ENCODE data around the gene GMDS. TPM values are rescaled to one million over a fixed set of nuclear protein-coding genes. Genes with fewer than 3 reads are reported as not detected.
A peak's percentile ranks its signal among the peaks of the same experiment; 100 is the strongest.

GMDS gene
- total and polyA plus RNA-seq, 2 experiments from 2014 or later: 6.3 to 17.7 TPM

DNA sequence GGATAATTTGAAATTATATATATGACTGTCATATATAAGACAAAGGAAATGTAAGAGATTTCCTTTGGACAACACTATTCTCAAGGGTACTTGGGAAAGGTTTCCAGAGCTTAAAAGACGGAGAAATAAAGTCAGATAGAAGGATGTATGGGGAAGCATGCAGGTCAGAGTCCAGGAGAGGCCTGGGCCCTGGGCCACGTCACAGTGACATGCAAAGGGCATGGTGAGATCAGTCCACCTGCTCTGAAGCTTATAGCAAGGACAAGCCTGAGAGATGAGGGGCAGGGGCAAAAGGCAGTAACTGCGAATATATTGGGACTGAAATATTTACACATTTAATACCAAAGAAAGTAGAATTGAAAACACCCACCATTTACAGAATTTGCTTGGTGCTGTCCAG, 24.6 kb upstream of the GMDS start:
- Histone ChIP-seq H3K4me1 (ENCODE audit: low read depth) (no peaks in the 10 kb centered on the region), H3K36me3 (no peaks in the 10 kb centered on the region), H3K27ac (no peak overlapping the region), H3K27me3 (no peaks in the 10 kb centered on the region), H3K9me3 (ENCODE audit: low read depth) (no peaks in the 10 kb centered on the region), H3K4me3 (no peak overlapping the region)
- no peak for DNase-seq (ENCODE audit: low read depth in 1 of 2, low spot score in 1 of 2)
- TF ChIP-seq, protein P1, sequence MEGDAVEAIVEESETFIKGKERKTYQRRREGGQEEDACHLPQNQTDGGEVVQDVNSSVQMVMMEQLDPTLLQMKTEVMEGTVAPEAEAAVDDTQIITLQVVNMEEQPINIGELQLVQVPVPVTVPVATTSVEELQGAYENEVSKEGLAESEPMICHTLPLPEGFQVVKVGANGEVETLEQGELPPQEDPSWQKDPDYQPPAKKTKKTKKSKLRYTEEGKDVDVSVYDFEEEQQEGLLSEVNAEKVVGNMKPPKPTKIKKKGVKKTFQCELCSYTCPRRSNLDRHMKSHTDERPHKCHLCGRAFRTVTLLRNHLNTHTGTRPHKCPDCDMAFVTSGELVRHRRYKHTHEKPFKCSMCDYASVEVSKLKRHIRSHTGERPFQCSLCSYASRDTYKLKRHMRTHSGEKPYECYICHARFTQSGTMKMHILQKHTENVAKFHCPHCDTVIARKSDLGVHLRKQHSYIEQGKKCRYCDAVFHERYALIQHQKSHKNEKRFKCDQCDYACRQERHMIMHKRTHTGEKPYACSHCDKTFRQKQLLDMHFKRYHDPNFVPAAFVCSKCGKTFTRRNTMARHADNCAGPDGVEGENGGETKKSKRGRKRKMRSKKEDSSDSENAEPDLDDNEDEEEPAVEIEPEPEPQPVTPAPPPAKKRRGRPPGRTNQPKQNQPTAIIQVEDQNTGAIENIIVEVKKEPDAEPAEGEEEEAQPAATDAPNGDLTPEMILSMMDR (IDR thresholded peaks at IDR 0.05; ENCODE audit: low read depth, low read length): no peak

GRCh38 chr6:2266841-2267240, 21.4 kb upstream of the GMDS start:
- Histone ChIP-seq H3K27me3 (no peaks in the 10 kb centered on the region), H3K9me3 (ENCODE audit: low read depth) (no peaks in the 10 kb centered on the region), H3K4me1 (ENCODE audit: low read depth) (no peaks in the 10 kb centered on the region), H3K36me3 (no peaks in the 10 kb centered on the region), H3K4me3 (no peak overlapping the region), H3K27ac (no peak overlapping the region)
- TF ChIP-seq, protein P1 (IDR thresholded peaks at IDR 0.05; ENCODE audit: low read depth, low read length): no peak
- no peak for DNase-seq (ENCODE audit: low read depth in 1 of 2, low spot score in 1 of 2)

DNA sequence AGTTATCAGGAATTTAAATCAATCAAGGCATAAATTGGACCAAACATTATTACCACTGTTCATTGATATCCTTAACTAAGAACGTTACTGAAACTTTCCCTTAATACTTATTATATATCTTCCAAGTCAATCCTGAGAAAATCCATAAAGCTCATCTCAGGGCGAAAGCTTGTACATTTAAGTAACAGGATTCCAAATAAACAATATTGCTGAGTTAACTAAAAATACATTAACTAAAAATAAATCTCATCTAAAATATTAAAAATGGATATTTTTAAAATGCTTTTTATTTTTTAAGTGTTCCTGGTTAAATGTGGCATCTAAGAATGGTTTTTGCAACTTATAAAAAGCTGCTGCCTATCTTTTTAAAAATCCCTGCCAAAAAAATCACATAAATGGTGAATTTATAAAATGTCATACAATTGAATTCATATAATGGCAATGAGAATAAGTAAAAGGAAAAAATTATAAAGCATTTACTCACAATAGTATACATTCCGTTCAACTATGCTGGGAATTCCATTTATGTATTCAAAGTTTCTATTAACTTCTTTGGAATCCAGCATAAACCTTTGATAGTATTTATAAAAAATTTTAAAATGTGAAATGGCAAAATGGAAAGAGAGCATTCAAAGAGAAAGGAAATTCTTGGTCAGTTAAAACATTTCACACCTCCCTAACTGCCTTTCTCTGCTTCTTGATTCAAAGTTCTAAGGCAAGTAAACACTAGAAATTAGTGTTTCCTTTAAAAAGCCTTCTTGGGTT, 20.8 kb upstream of the GMDS start:
- H3K36me3 ChIP-seq: no peaks in the 10 kb centered on the region
- H3K9me3 ChIP-seq (ENCODE audit: low read depth): no peaks in the 10 kb centered on the region
- H3K4me3 ChIP-seq: no peak overlapping the region
- no peak for DNase-seq (ENCODE audit: low read depth in 1 of 2, low spot score in 1 of 2)
- TF ChIP-seq, protein P1 (IDR thresholded peaks at IDR 0.05; ENCODE audit: low read depth, low read length): no peak
- H3K27me3 ChIP-seq: no peaks in the 10 kb centered on the region
- no peak overlapping the region for H3K27ac ChIP-seq
- no peaks in the 10 kb centered on the region for H3K4me1 ChIP-seq (ENCODE audit: low read depth)

DNA sequence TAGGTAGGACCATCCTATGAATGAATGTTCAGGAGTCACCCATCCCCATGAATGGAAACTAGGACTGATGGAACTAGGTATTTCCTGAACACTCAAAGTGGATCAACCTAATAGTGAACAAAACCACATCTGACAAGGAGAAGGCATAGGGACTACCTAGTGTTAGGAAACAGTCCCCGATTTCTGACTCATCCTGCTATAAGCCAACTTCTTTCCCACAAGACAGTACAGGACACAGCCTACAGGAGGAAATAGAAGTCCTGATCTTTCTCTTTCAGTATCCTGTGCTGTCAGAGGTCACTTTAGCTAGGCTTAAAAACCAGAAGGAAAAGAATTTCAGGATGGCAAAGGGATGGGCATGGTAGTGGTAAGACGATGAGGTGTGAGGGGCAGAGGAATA, 19.5 kb upstream of the GMDS start:
- TF ChIP-seq, protein P1 (IDR thresholded peaks at IDR 0.05; ENCODE audit: low read depth, low read length): no peak
- Histone ChIP-seq H3K4me3 (no peak overlapping the region), H3K27ac (no peak overlapping the region), H3K27me3 (no peaks in the 10 kb centered on the region), H3K36me3 (no peaks in the 10 kb centered on the region), H3K4me1 (ENCODE audit: low read depth) (no peaks in the 10 kb centered on the region), H3K9me3 (ENCODE audit: low read depth) (no peaks in the 10 kb centered on the region)
- peak in 1 of 2 donors; percentile 40 for DNase-seq (ENCODE audit: low read depth in 1 of 2, low spot score in 1 of 2)

DNA sequence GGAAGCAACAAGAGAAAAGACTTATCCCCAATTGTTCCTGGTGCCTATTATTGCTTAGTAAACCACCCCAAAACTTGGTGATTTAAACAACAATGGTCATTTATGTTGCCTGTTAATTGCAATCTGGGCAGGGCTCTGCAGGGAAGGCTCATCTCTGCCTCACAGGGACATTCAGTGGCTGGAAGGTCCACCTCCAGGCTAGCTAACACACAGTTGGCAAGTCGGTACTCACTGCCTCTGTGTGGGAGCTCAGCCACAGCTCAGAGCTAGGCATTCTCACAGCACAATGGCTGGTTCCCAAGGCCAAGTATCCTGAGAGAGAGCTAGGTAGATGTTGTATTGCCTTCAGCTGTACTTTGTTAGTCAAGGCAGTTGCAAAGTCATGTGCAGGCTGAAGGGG, 18.5 kb upstream of the GMDS start:
- Histone ChIP-seq H3K27ac (no peak overlapping the region), H3K4me1 (ENCODE audit: low read depth) (no peaks in the 10 kb centered on the region), H3K9me3 (ENCODE audit: low read depth) (no peaks in the 10 kb centered on the region), H3K36me3 (no peaks in the 10 kb centered on the region), H3K27me3 (no peaks in the 10 kb centered on the region), H3K4me3 (no peak overlapping the region)
- no peak for DNase-seq (ENCODE audit: low read depth in 1 of 2, low spot score in 1 of 2)
- TF ChIP-seq, protein P1 (IDR thresholded peaks at IDR 0.05; ENCODE audit: low read depth, low read length): no peak
